Urothelium cell line (cell line): ENCODE measurements around the gene BNIP3.
"Not testable (repeated sequence)": the region's sequence is repeated elsewhere in the genome, so short reads cannot be mapped to it uniquely, and the experiment has no call there.

Experiments used
- DNase-seq: peaks from one replicate; pipeline ENCODE4 v3.0.0; 2011; ENCODE audit warnings: low spot score, mixed read lengths
- FAIRE-seq: peaks from 2 replicates; lab custom pipeline; 2011; peaks lifted over from hg19 to GRCh38; lab: Jason Lieb, UNC

Gene BNIP3

DNA sequence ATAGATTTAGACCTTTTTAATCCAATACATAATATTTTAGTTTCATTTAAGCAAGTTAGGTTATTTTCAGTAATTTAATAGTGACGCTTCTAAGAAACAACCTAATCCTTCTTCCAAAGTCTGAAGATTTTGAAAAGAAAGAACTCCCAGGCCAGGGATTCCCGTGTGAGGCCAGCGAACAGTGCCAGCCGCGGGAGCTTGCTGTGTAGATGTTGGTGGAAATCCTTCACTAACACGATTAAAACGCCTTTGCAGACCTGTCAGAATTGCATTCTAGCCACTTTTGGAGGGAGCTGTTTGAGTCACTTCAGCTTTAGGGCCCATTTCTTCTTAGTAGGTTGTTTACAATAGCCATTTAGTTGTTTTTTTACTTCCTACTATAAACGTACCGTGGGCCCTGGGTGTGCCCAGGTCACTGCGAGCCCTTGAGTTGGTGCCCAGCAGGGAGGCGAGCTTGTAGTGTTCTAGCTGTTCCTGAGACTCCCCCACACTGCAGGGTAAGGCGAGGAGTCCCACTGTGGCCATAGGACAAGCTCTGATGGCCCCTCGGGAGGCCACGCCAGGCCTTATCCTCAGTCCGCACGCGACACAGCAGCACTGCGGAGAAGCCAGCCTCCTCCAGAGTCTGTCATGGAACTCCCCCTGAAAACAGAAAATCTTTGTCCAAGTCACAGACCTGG lies 48.6 kb downstream of the BNIP3 start:
- DNase-seq (no peak), FAIRE-seq (no peak)

- no peak for FAIRE-seq
- no peak for DNase-seq
Observed at GRCh38 chr10:131931981-131932380, 49.7 kb downstream of the BNIP3 start.

DNA sequence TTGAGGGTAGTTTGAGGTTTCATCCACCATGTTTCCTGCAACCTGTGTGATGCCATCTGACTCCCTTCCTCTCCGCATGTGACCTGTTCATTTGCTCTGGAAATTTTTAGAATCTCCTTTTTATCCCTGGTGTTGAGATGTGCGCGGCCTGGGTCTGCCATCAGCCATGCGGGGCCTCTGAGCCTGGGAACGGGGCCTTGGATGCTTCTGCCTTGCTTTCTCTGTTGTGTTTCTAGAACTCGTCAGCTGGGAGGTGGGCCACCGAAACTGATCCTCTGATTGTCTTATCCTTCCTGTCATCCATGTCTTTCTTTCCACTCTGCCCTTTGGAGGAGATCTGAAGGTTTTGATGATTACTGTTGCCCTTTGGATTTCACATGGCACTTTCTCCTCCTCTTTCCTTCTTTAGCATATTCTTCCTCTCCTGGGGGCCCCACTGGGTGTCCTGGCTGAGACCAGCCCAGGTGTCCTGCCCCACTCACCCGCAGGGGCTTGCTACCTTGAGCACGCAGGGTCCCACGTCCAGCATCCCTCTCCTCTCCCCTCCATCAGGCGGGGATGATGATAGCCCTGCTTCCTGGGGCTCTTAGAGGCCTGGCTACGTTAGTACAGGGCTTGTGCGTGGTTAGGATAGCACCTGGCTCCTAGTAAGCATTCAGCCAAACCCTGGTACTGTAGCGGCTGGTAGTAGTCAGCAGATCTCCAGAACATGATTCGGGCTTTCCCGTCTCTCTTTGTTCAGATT lies 51.0 kb downstream of the BNIP3 start:
- FAIRE-seq (no peak), DNase-seq (no peak)

DNA sequence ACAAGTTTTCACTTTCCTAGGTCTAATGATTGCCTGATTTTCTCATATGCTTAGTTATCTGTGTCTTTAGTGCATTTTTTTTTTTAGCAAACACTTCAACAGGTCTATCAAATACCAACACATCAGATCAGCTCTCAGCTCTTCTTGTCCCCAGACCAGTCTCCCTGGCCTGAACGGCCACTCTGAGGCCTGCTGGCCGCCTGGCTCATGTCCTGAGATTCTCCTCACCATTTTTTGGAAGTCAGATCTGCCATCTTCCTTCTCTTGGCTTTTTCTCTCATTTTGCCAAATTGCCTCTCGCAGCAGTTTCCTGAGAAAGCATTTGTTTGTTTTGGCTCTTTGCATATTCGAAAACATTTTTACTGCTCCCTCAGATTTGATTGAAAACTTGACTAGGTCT lies 51.6 kb downstream of the BNIP3 start:
- DNase-seq (no peak), FAIRE-seq (no peak)

- DNase-seq (no peak), FAIRE-seq (no peak)
Observed at GRCh38 chr10:131929122-131929845, 52.4 kb downstream of the BNIP3 start.

DNA sequence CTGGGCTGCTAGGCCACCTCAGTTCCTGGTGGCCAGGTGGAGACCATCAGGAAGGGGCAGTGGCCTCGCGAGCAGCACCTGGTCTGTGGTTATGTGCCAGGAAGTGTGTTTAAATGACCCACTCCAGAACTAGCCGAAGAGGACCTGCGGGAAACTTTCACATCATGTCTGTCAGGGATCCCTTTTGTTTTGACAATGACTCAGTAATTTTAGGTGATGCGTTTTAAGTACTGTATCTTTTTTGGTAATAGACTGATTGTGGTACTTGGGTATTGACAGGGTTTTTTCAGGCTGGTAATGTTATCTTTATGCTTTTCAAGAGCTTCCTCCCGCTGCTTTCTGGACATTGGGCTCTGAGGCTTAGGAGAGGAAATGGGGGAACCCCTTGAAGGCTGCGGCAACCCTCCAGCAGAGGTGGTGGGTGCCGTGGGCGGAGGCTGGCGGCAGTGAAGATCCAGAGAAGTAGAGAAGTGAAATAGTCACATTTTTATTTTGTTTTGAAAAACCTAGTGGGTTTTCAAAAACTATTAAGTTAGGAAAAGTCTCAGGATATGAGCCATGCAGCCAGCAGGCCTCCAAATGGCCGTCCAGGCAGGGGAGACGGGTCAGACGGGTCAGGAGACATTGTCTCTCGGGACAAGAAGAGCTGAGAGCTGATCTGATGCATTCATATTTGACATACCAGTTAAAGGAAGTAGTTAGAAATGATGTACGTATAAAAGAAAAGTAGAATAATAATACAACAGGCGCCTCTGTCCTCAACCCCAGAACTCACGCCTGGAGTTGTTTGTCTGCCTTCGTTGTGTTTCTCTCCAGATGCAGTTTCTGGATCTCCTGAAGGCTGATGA lies 53.3 kb downstream of the BNIP3 start:
- no peak for DNase-seq
- FAIRE-seq: no peak

DNA sequence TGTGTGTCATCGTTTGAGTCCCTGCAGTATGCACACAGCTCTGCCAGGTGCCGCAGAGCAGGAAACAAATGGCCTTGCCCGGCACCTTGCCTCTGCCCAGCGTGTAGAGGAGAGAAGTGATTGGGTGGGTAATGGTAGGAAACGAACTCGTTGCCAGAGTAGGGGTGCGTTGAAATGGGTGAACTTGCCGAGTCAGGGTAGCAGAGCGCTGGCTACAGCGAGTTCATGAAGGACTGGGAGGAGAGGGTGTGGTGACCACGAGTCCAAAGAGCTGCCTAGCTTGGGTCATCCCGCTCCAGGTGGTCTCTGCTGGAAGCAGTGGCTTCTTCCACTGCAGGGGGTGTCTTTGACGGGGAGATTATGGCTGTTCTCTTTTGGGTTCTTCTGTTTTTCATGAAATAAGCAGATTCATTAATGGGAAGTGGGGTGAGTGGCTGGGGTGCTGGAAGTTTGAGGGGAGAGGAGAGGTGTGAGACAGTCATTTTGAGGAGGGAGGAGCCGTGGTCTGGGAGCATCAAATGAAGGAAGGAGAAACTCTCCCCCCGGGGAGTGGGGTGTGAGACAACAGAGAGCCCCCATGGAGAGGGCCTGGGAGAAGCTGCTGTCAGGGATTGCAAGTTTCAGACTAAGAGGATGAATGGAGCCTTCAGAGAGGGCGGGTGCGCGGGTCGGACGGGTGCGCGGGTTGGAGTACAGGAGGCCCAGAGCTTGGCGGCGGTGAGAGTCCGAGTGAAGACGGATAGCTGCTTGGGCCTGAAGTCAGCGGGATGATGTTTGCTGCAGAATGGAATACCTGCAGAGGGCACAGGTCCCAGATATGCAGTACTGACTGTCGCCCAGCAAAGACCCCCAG lies 54.8 kb downstream of the BNIP3 start:
- FAIRE-seq: no peak
- no peak for DNase-seq

DNA sequence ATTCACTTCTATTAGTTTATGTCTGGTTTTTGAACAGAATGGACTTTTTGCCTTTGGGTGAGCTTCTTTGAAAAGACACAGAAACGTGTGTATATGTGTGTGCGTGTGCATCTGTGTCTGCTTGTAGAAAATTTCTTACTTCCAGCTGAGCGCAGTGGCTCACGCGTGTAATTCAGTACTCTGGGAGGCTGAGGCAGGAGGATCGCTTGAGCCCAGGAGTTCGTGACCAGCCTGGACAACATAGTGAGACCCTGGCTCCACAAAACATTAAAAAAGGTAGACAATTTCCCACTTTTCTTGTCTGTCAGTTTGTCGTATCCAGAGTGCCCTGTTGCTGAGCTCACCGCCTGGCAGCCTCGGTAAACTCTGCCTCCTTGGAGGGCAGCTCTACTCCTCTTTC lies 55.5 kb downstream of the BNIP3 start:
- DNase-seq: no peak

GRCh38 chr10:131925716-131926115 lies 56.0 kb downstream of the BNIP3 start:
- FAIRE-seq (no peak), DNase-seq (no peak)

More for the DNA sequence above, 55.5 kb downstream of the BNIP3 start:
- no peak for FAIRE-seq

DNA sequence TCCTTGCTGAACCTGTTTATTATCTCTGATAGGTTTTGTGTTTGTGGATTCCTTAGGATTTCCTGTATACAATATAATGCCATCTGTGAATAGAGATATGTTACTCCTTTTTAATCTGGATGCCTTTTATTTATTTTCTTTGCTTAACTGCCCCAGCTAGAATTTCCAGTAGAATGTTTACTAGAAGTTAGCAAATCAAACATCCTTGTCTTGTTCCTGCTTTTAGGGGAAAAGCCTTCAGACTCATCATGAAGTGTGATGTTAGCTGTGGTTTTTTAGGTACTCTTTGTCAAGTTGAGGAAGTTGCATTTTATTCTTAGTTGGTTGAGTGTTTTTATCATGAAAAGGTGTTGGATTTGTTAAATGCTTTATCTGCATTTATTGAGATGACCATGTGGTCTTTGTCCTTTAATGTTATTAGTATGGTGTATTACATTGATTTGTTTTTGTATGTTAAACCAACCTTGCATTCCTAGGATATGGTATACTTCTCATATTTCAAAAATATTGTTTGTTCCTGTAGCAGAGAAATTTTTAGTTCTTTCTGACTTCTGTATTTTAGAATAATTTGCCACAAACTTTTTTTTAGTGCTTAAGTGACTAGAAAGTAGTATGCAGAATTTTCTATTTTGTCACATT lies 56.6 kb downstream of the BNIP3 start:
- DNase-seq (no peak), FAIRE-seq (no peak)

GRCh38 chr10:131923038-131923756 lies 58.5 kb downstream of the BNIP3 start:
- DNase-seq (no peak), FAIRE-seq (no peak)

GRCh38 chr10:131921184-131921583 lies 60.5 kb downstream of the BNIP3 start:
- DNase-seq (no peak), FAIRE-seq (no peak)

DNA sequence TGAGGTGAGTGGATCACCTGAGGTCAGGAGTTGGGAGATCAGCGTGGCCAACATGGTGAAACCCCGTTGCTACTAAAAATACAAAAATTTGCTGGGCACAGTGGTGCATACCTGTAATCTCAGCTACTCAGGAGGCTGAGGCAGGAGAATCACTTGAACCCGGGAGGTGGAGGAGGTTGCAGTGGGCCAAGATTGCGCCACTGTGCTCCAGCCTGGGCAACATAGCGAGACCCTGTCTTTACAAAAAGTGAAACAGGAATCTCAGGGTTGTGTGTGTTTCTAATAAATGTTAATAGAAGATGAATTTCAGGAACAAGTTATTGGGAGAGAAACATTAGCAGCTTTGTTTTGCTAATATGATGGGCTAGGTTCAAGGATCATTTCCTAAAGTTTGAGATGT lies 61.0 kb downstream of the BNIP3 start:
- no peak for DNase-seq
- no peak for FAIRE-seq

DNA sequence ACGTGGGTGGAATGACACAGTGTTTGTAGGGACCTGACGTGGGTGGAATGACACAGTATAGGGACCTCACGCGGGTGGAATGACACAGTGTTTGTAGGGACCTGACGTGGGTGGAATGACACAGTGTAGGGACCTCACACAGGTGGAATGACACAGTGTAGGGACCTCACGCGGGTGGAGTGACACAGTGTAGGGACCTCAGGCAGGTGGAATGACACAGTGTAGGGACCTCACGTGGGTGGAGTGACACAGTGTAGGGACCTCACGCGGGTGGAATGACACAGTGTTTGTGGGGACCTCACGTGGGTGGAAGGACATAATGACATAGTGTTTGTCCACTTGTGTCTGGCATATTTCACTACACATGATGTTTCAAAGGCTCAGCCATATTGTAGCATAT lies 61.6 kb downstream of the BNIP3 start:
- DNase-seq (no peak), FAIRE-seq (no peak)

DNA sequence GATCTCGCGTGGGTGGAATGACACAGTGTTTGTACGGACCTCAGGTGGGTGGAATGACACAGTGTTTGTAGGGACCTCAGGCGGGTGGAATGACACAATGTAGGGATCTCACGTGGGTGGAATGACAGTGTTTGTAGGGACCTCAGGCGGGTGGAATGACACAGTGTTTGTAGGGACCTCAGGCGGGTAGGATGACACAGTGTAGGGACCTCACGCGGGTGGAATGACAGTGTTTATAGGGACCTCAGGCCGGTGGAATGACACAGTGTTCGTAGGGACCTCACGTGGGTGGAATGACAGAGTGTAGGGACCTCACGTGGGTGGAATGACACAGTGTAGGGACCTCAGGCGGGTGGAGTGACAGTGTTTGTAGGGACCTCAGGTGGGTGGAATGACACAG lies 62.3 kb downstream of the BNIP3 start:
- not testable (repeated sequence) for DNase-seq, FAIRE-seq
